WTC11 (cell line): ENCODE data around the gene ATP6V0B.

Source experiments
- TF ChIP-seq, protein P1 (sequence below): sonication (generic); formaldehyde crosslinking; IDR thresholded peaks from 2 replicates; pipeline ENCODE4 v1.8.1; 2023; ENCODE audit warnings: mild to moderate bottlenecking, moderate library complexity, missing genetic modification reagents
- TF ChIP-seq, protein P2 (sequence below): fragments of 200-600 bp; IDR thresholded peaks from 2 replicates; pipeline ENCODE4 v1.8.0; 2022; ENCODE audit warnings: antibody characterized with exemption

DNA sequence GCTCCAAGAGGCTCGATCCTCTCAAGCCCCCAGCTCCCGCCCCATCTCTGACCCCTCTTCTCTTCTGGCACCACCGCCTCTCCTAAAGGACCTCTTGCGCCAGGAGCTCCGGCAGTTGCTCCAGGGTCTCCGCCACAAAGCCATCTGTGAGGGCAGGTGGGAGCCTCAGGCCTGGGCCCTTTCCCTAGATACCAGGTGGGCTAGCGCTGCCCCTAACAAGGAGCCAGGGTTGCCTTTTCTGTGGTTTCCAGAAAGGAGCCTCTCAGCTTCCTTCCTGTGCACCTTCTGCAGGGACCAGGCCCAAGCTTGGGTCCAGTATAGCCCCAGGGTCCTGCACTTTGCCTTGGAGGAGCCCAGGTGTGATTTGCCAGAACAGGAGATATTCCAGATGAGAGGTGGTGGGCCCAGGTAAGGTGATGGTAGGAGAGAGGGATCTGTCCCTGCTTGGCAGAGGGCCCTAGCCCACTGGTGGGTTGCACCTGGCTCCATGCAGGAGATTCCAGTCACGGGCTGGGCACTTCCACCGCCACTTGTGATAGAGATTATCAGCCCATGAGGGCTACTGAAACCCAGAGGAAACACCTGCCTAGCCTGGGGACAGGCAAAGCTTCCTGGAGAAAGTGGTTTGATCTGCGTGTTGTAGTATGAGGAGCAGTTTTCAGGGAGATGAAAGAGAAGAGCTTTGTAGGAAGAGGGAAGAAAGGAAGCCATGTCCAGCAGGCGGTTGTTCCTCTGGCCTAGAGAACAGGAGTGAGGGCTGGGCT lies 17.7 kb downstream of the ATP6V0B start:
- TF ChIP-seq, protein P1, sequence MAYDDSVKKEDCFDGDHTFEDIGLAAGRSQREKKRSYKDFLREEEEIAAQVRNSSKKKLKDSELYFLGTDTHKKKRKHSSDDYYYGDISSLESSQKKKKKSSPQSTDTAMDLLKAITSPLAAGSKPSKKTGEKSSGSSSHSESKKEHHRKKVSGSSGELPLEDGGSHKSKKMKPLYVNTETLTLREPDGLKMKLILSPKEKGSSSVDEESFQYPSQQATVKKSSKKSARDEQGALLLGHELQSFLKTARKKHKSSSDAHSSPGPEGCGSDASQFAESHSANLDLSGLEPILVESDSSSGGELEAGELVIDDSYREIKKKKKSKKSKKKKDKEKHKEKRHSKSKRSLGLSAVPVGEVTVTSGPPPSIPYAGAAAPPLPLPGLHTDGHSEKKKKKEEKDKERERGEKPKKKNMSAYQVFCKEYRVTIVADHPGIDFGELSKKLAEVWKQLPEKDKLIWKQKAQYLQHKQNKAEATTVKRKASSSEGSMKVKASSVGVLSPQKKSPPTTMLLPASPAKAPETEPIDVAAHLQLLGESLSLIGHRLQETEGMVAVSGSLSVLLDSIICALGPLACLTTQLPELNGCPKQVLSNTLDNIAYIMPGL (CRISPR knock-in tag), result no peak
- TF ChIP-seq, protein P2, sequence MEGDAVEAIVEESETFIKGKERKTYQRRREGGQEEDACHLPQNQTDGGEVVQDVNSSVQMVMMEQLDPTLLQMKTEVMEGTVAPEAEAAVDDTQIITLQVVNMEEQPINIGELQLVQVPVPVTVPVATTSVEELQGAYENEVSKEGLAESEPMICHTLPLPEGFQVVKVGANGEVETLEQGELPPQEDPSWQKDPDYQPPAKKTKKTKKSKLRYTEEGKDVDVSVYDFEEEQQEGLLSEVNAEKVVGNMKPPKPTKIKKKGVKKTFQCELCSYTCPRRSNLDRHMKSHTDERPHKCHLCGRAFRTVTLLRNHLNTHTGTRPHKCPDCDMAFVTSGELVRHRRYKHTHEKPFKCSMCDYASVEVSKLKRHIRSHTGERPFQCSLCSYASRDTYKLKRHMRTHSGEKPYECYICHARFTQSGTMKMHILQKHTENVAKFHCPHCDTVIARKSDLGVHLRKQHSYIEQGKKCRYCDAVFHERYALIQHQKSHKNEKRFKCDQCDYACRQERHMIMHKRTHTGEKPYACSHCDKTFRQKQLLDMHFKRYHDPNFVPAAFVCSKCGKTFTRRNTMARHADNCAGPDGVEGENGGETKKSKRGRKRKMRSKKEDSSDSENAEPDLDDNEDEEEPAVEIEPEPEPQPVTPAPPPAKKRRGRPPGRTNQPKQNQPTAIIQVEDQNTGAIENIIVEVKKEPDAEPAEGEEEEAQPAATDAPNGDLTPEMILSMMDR, result no peak
